Cardiac fibroblast (primary cell): ENCODE measurements around the gene MDFIC.

Experiments used
- DNase-seq, 2 donors: peaks; one replicate each; pipeline versions ENCODE4 v3.0.0 to v3.0.0-alpha.2; 2010; ENCODE audit warnings: low read depth in 2 of 2
- H3K4me3 ChIP-seq, 2 donors: replicated peaks in 1 of 2; 1 replicate in 1 of 2; 2 replicates in 1 of 2; pipeline ENCODE4 v1.5.1; 2011; ENCODE audit warnings: low read depth in 2 of 2, low read length in 2 of 2, mild to moderate bottlenecking in 2 of 2, moderate library complexity in 1 of 2
- TF ChIP-seq, protein P1 (sequence below): IDR thresholded peaks from one replicate; pipeline ENCODE4 v1.5.1; 2011; ENCODE audit warnings: low read depth, mild to moderate bottlenecking, low read length, inconsistent platforms

Gene MDFIC

DNA sequence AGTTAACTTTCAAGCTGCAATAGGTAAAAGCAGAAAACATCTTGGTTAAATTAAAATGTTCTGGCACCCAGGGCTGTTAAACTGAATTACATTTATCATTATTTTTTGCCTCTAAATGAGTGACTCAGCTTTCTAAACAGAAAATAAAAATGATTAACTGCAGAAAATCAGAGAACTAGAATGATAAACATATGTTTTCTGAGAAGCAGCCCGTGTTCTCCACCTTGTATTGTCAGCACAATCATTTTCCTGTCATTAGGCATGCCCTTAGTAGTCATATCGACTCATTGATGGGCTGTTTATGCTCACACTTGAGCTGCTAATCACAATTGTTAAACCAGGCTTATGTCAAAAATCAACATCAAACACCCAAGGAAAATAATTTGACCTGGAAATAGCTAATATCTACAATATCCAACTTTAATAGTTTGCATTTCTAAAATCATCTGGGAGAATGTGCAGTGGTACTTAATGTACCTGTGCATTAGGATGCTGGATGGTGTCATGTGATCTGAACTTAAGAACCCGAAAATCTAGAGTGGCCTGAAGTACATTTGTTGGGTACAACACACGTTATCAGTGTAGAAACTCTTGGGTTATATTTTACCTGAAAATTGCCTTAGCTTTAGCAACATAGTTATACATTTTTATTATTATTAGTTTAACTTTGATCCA is 2.3 kb downstream of the MDFIC start:
- TF ChIP-seq, protein P1, sequence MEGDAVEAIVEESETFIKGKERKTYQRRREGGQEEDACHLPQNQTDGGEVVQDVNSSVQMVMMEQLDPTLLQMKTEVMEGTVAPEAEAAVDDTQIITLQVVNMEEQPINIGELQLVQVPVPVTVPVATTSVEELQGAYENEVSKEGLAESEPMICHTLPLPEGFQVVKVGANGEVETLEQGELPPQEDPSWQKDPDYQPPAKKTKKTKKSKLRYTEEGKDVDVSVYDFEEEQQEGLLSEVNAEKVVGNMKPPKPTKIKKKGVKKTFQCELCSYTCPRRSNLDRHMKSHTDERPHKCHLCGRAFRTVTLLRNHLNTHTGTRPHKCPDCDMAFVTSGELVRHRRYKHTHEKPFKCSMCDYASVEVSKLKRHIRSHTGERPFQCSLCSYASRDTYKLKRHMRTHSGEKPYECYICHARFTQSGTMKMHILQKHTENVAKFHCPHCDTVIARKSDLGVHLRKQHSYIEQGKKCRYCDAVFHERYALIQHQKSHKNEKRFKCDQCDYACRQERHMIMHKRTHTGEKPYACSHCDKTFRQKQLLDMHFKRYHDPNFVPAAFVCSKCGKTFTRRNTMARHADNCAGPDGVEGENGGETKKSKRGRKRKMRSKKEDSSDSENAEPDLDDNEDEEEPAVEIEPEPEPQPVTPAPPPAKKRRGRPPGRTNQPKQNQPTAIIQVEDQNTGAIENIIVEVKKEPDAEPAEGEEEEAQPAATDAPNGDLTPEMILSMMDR: no peak
- no peak for DNase-seq
- peak overlapping the region; percentile 77 to 81 for H3K4me3 ChIP-seq

DNA sequence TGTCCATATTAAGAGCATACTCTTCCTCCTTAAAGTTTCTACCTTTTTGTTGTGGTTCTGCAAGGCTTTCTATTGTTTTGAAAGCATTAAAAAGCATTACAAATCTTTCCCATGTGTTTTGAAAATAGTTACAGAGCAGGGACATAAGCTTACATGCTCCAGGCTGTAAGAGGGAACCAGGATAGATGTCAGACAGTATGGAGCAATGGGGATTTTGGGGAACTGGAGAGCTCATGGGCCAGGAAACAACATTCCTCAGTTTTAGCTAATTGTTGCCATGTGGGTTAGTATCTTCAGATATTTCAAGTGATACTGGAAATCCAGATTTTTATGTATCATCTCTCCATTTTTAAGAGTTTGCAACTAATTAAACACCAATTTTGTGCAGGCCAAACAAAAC is 3.5 kb downstream of the MDFIC start:
- no peak overlapping the region for H3K4me3 ChIP-seq
- no peak for DNase-seq
- TF ChIP-seq, protein P1: no peak

DNA sequence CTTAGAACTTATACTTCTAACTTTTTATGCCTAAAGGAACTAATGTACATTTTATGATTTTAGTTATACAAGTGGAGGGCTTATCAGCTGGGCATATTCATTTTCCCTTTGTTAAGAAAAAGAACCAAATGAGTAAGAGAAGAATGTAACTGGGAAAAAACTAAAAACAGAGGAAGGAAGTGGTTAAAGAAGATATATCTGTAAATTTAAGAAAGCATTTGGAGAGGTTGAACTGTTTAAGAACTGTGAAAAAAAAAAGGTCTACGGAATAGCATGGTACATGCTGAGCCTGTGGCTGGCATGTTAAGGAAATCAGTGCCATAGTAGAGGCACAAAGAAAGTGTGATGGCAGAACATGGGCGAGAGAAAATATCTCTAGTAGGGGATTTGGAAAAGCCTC is 6.2 kb downstream of the MDFIC start:
- H3K4me3 ChIP-seq: no peak overlapping the region
- TF ChIP-seq, protein P1: no peak
- DNase-seq: peak in 1 of 2 donors; percentile 16

DNA sequence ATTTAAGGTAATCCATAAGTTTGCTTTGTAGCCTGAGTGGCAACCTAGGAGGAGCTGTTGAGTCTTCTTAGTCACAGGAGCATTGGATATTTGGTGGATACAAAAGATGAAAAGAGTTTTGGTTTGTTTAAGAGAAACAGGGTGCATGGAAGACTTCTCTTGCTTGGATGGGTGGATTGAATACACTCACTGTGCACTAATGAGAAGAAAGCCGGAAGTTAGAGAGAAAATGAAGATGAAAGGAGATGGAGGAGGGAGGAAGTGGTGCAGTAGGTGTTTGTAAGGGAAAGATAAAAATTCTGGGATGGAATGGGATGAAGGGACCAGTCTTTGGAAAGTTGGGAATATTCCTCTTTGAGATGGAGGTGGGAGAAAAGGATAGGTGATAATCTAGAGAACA is 7.7 kb downstream of the MDFIC start:
- no peak for DNase-seq
- H3K4me3 ChIP-seq: no peak overlapping the region
- TF ChIP-seq, protein P1: peak; percentile 8

DNA sequence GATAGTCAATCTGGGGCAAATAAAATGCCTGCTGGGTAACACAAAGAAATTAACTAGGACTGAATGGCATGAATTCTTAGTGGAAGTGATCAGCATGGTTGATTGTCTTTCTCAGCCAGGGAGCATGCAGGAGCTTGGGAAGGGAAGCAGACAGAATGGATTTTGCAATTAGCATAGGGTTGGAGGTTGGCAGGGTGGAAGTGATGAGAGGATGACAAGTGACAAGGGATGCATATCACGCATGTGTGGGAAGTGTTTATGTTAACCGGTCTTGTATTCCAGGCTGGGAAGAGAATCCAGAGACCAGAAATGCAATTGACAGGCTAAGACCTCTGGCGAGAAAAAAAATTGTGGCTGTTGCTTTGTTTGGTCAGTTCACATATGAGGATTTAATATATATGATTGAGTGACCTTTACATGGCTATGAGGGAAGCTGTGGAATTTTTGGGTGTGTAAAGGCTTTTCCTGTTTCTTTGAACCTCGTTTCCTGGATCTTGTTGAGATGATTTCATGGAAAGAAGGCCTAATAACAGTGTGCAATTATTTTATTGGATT is 8.3 kb downstream of the MDFIC start:
- TF ChIP-seq, protein P1: no peak
- no peak overlapping the region for H3K4me3 ChIP-seq
- DNase-seq: peak in 1 of 2 donors; percentile 60

DNA sequence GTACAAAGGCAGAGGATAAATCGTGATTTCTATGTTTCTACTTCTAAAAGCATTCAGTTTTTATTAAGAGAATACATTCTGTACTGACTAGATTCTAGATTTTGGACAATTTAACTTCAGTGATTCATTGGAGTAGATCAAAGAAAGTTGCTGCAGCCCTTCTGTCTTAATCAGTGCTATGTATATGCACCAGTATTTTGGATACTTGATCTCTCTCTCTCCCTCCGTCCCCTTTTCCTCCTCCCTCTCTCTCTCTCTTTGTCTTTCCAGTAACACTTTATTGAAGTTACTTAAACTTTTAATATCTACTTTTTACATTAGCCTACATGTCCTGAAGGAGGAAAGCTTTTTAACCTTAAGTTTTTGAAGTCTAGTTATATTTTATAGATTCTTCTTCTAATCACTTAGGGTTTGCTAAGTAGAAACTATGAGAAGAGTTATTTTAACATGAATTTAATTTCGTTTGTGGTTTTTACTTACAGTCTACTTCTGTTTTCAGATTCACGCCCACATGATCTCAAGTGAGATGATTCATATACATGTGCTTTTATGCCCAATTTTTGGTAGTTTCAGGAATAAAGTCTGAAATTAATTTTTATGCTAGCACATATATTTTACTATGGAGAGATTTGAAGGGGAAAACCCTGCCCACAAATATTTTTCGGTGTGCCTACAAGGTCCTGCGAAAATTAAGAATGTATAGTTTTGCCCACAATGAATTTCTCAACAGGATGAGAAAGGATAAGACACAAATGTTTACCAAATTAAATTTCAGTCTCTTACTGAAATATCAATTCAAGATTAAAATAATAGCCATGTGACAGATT is 9.1 kb downstream of the MDFIC start:
- TF ChIP-seq, protein P1: no peak
- DNase-seq: peak; percentile 45 to 62
- no peak overlapping the region for H3K4me3 ChIP-seq
